Airway epithelial cell (primary cell): ENCODE data around the gene GDPD3. TPM values are rescaled to one million over a fixed set of nuclear protein-coding genes. Genes with fewer than 3 reads are reported as not detected.

Experiments used
- total RNA-seq: library from RNA; depleted of rRNA; stranded (reverse); fragments of >200 nt; gene quantifications from 2 replicates; pipeline ENCODE4 v1.2.3, GENCODE V29; 2015

GDPD3 gene, protein sequence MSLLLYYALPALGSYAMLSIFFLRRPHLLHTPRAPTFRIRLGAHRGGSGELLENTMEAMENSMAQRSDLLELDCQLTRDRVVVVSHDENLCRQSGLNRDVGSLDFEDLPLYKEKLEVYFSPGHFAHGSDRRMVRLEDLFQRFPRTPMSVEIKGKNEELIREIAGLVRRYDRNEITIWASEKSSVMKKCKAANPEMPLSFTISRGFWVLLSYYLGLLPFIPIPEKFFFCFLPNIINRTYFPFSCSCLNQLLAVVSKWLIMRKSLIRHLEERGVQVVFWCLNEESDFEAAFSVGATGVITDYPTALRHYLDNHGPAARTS
- total RNA-seq, result 4.4 and 7.9 TPM in 2 replicates

DNA sequence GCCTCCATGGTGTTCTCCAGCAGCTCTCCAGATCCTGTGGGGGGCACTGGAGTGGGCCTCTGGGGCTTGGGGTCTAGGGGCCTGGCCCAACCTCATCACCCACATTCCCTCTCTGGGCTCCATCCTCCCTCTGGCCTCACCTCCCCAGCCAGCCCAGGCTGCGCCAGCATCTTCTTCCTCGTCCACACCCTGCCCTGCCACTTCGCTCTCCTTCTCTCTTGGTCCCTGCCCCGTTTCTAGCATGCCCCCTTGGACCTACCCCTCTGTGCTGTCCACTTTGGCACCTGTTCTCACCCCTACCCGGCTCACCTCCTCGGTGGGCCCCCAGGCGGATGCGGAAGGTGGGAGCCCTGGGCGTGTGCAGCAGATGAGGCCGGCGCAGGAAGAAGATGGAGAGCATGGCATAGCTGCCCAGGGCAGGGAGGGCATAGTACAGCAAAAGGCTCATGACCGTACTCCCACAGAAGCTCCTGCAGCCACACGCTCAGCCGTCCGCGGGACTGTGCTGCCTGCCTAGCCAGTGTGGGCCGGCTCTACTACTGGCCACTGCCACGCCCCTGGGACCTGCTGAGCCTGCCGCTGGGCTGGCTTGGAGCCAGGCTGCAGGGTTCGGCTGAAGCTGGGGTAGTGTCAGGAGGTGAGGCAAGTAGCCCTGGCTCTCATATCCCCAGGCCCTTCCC, at the start of gene GDPD3:
TSS of gene GDPD3 (minus strand) at position 507 of the 680 bp plus-strand sequence. CDS start at position 448, 59 bp downstream.

DNA sequence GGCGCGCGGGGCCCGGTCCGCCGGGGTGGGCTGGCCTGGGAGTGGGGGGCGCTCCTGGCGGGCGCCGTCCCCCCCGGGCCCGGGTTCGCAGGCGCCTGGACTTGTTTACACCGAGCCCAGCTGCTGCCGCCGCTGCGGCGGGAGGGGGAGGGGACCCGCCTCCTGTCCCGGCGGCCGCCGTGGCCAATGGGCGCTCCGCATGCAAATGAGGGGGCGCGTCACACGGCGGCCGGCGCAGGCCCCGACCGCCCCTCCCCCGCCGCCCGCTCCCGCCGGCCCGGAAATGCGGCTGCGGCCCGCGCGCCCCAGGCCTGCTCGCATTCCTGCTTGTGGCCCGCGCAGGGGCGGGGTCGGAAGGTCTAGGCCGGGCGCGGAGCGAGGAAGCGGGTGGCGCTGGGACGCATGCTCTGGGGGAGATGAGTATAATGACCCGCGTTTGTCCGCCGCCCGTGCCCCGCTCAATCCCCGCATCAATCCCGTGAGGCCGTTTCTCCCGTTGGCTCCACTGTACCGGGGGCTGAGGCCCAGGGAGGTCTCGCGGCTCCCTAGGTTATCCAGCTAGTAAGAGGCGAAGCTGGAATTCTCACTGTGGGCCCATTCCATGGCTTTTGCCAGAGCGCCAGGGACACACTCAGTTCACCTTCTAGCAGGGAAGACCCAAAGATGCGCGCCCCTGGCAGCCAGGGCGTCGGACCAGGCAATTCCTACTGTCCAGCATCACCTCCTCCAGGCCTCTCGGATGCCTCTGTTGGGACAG, 17.1 kb downstream of the GDPD3 start, which contains the start of gene YPEL3:
TSS of gene YPEL3 (minus strand) at position 109 of the 757 bp plus-strand sequence. CDS start 731 bp downstream, outside the sequence.

DNA sequence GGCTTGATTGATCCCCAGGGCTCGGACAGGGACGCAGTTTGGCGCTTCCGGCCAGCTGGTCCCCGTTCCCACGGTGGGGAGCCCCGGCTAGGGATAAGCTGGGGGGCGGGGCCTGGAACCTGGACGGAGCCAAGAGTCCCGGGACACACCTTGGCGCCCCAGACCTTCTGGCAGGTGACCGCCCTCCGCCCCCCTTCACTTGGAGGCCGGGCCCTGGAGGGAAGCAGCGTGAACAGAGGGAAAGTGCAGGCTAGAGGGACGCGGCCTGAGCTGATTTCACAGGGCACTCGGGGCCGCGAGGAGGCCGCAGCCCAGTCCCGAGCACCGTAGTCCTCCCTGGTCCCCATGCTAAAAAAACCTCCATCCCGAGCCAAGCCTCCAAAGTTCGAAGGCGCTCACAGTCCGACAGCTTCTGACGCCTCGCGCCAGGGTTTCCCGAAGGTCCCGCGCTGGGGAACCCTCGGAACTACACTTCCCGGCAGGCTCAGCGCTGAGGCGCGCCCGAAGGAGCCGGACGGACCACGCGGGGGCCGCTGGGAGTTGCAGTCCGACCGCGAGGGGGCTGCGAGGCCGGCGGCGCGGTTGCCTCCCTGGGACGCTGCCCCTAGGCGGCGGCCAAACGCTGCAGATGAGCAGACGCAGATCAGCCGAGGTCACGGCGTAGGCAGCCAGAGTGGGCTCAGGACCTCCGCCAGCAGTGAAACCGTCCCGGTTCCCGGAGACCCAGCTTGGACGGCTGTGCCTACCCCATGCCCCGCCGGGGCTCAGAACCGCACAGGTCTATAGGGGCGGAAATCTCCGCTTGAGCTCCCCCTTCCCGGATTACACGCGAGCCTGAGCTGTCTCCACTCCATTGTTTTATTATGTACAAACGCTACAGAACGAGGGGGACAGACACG, 21.6 kb downstream of the GDPD3 start, which contains the start of gene TBX6:
TSS of gene TBX6 (minus strand) at position 451 of the 899 bp plus-strand sequence. CDS start 731 bp downstream, outside the sequence.

DNA sequence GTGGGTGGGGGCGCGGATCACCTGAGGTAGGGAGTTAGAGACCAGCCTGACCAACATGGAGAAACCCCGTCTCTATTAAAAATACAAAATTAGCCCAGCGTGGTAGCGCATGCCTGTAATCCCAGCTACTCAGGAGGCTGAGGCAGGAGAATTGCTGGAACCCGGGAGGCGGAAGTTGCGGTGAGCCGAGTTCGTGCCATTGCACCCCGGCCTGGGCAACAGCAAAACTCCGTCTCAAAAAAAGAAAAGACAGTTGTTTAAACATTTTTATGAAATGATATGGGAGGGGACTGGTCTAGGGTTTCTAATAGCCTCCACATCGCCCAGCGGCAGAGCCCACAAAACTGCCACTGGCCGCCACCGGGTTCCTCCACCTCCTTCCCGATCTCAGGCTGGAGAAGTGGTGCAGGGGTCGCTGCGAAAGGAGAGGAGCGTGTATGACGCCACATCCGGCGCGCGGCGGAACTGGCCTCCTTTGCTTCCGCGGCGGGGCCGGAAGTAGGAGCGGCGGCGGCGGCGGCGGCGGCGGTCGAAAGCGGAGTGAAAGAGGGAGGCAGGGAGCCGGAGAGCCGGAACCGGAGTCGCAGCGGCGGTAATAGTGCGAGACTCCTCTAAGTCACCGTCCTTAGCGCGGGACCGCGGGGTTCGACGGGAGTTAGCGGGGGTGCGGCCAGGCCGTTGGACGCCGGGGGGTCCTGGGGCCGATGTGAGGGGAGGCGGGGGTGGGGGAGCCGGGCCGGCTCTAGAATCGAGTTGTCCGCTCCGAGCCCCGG, 37.6 kb downstream of the GDPD3 start, which contains the start of gene PPP4C:
TSS of gene PPP4C (plus strand) at position 492 of the 773 bp plus-strand sequence. CDS start 384 bp downstream, outside the sequence.

DNA sequence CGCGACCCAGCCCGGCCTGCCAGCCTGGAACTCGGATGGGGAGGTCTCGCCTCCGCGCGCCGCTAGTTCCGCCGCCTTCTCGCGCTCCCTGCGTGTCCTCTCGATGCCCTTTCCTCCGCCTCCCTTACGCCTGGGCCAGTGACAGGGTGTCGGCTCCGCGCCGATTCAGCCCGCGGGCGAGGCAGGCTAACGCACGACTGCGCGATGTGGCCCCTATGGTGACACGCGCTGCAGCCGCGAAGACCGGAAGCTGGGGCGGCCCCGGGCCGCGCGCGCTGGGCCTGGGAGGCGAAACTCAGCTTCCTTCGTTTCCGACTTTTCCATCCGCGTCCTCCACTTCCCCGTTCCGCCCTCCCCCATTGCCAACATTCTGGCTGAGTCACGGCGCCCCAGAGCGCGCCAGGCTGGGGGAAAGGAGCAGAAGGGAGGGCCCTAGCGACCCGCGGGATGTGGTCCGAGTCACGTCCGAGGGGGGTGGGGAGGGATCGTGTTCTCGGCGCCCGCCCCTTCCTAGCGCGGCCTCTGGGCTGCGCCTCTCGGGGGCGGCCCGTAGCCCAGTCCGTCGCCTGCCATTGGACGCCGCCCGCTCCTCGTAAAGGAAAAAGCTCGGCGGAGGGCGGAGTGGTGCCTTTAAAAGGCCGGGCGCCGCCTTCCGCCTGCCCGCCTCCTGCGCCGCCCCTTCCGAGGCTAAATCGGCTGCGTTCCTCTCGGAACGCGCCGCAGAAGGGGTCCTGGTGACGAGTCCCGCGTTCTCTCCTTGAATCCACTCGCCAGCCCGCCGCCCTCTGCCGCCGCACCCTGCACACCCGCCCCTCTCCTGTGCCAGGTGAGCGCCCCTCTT, 48.0 kb downstream of the GDPD3 start, which contains the start of gene ALDOA:
TSS of gene ALDOA (plus strand) at position 659 of the 841 bp plus-strand sequence. CDS start 1,138 bp downstream, outside the sequence.

Other genes starting within 250 kb of the GDPD3 start
- gene SEZ6L2, start 214.0 kb downstream of the GDPD3 start, total RNA-seq, result 9.9 and 11.2 TPM in 2 replicates
- gene ASPHD1, start 213.0 kb downstream of the GDPD3 start, total RNA-seq, result 5.4 and 9.3 TPM in 2 replicates
- 9.0 and 11.5 TPM in 2 replicates for gene KCTD13, start 187.3 kb downstream of the GDPD3 start, total RNA-seq
- gene TMEM219, start 151.5 kb downstream of the GDPD3 start, total RNA-seq, result 86.8 and 109 TPM in 2 replicates
- gene TAOK2, start 139.7 kb downstream of the GDPD3 start, total RNA-seq, result 37.1 and 37.2 TPM in 2 replicates
- 7.5 and 8.9 TPM in 2 replicates for gene HIRIP3, start 117.9 kb downstream of the GDPD3 start, total RNA-seq
- 49.0 and 66.1 TPM in 2 replicates for gene INO80E, start 117.3 kb downstream of the GDPD3 start, total RNA-seq
- gene DOC2A, start 102.5 kb downstream of the GDPD3 start, total RNA-seq, result 0.71 TPM in 1 of 2 replicates, not detected in the other
- gene C16orf92, start 90.3 kb downstream of the GDPD3 start, total RNA-seq, result not detected in 2 replicates
- 0.14 TPM in 1 of 2 replicates, not detected in the other for gene TLCD3B, start 82.3 kb downstream of the GDPD3 start, total RNA-seq
- gene ALDOA, start 47.8 kb downstream of the GDPD3 start, total RNA-seq, result 2,269 and 2,487 TPM in 2 replicates
- gene PPP4C, start 37.5 kb downstream of the GDPD3 start, total RNA-seq, result 87.6 and 119 TPM in 2 replicates
- gene TBX6, start 21.6 kb downstream of the GDPD3 start, total RNA-seq, result 1.2 and 3.3 TPM in 2 replicates
- gene YPEL3, start 17.3 kb downstream of the GDPD3 start, total RNA-seq, result 16.1 and 21.9 TPM in 2 replicates
- gene MAPK3, start 9.7 kb upstream of the GDPD3 start, total RNA-seq, result 62.0 and 62.1 TPM in 2 replicates
- 16.2 and 18.6 TPM in 2 replicates for gene CORO1A, start 70.1 kb upstream of the GDPD3 start, total RNA-seq
- gene BOLA2B, start 80.1 kb upstream of the GDPD3 start, total RNA-seq, result 254 and 612 TPM in 2 replicates
- gene SLX1A, start 80.3 kb upstream of the GDPD3 start, total RNA-seq, result 38.1 and 64.8 TPM in 2 replicates
- 0.98 and 7.1 TPM in 2 replicates for gene SULT1A3, start 85.7 kb upstream of the GDPD3 start, total RNA-seq
- 0.21 TPM in 1 of 2 replicates, not detected in the other for gene NPIPB13, start 134.9 kb upstream of the GDPD3 start, total RNA-seq
- 38.1 and 39.5 TPM in 2 replicates for gene CD2BP2, start 241.8 kb upstream of the GDPD3 start, total RNA-seq